ENCODE measurements around the gene TSPAN11. TPM values are rescaled to one million over a fixed set of nuclear protein-coding genes. Genes with fewer than 3 reads are reported as not detected.
A peak's percentile ranks its signal among the peaks of the same experiment; 100 is the strongest.

The TSPAN11 gene
- total and polyA plus RNA-seq, 12 donors, result 0.30 to 6.2 (median 1.2) TPM

DNA sequence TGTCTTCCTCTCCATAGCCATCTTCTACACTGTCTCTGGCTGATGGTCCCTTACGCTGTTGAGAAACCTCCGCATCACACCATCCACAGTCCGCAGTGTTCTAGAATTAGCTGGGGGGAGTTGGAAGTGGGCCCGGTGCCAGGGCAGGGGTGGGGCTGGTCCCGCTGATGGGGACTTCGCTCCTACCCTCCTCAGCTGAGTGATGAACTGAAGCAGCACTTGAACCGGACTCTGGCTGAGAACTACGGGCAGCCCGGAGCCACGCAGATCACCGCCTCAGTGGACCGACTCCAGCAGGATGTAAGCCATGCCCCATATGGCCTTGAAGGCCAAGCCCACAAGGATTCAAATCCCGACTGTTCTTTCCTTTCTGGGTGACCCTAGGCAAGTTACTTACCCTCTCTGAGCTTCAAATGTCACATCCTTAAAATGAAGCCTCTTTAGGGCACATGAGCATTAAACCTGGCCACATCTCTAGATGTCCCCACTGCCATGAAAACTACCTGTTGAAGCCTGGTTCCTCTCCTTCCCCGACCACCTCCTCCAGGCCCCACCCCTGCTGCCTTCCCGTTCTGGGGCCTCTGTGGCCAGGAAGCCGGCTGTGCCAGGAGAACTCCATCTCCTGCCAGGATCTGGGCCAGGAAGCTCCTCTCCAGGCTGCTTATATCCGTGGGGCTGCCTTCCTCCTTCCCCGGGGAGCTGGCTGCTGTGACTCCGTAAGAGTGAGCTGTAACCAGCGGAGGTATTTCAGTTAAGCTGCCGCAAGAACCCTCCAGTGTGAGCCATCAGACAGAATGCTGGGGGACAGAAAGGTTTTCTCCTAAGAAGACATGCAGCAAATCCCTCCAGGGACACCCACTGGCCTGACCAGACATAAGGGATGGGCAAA is 53.1 kb downstream of the TSPAN11 start:
- TF ChIP-seq CTCF (IDR thresholded peaks at IDR 0.05) (no peak), POLR2A (IDR thresholded peaks at IDR 0.05) (no peak)
- Histone ChIP-seq H3K36me3 (replicated peaks in 1 of 2) (no peaks in the 10 kb centered on the region), H3K27me3 (no peaks in the 10 kb centered on the region), H3K4me3 (no peak overlapping the region), H3K27ac (no peak overlapping the region), H3K4me1 (replicated peaks in 1 of 2) (no peaks in the 10 kb centered on the region), H3K9me3 (replicated peaks in 1 of 3) (no peaks in the 10 kb centered on the region)
- no peak for DNase-seq
- intact Hi-C loops (cut with DNase I), result loop anchor here in 1 of 2 donors (10.0 kb wide), 1 partner anchor 105 kb away; no protein-coding TSS in a partner anchor
- WGBS, 4 donors, result 65 to 75% (median 69%) methylated on average over 8 to 21 of the region's 21 CpGs

DNA sequence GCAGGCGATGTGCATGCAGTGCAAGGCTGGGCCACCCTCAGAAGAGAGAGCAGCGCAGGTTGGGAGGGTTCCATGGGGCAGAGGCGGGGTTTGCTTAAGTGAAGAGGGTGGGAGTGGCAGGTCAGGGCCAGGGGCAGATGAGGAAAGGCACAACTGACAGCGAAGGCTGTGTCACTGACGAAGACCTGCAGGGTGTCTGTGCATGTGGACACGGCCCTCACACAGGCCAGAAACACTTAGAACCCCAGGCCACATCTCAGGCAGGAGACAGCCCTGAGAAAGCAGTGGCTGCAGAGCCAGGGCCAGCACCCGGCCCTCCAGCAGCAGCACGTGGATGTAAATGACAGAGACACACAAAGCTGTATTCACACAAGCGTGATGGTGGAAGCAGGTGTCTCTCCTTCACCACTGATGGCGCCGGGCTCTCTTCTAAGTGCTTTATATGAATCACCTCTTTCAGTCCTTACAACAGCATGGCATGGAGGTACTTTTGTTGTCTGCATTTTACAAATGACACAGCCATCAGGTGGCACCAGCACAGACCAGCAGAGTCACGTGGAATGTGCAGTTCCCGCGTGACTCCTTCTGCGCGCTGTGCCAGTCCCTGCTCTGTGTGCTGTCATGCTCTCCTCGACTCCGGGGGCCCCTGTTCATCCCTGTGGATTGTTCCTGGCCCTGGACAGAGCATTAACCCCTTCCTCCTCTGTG is 54.6 kb downstream of the TSPAN11 start:
- WGBS, 4 donors, result 74 to 80% (median 77%) methylated on average over 17 to 18 of the region's 18 CpGs
- no peak for DNase-seq
- Histone ChIP-seq H3K27ac (no peak overlapping the region), H3K4me1 (replicated peaks in 1 of 2) (no peaks in the 10 kb centered on the region), H3K4me3 (no peak overlapping the region), H3K36me3 (replicated peaks in 1 of 2) (no peaks in the 10 kb centered on the region), H3K9me3 (replicated peaks in 1 of 3) (no peaks in the 10 kb centered on the region), H3K27me3 (no peaks in the 10 kb centered on the region)
- intact Hi-C loops (cut with DNase I), result loop anchor here in 1 of 2 donors (10.0 kb wide), 1 partner anchor 106 kb away; no protein-coding TSS in a partner anchor
- TF ChIP-seq POLR2A (IDR thresholded peaks at IDR 0.05), result no peak
- TF ChIP-seq CTCF (IDR thresholded peaks at IDR 0.05), result no peak

- no peak for DNase-seq
- intact Hi-C loops (cut with DNase I), result loop anchor here in 1 of 2 donors (10.0 kb wide), 1 partner anchor 108 kb away; no protein-coding TSS in a partner anchor
- Histone ChIP-seq H3K36me3 (replicated peaks in 1 of 2) (no peaks in the 10 kb centered on the region), H3K27me3 (no peaks in the 10 kb centered on the region), H3K4me1 (replicated peaks in 1 of 2) (no peaks in the 10 kb centered on the region), H3K4me3 (no peak overlapping the region), H3K27ac (no peak overlapping the region), H3K9me3 (replicated peaks in 1 of 3) (no peaks in the 10 kb centered on the region)
- TF ChIP-seq POLR2A (IDR thresholded peaks at IDR 0.05) (no peak), CTCF (IDR thresholded peaks at IDR 0.05) (no peak)
- 74 to 98% (median 95%) methylated on average over 2 to 12 of the region's 12 CpGs for WGBS, 4 donors
These were observed 55.9 kb downstream of the TSPAN11 start for GRCh38 chr12:30982413-30982812.

DNA sequence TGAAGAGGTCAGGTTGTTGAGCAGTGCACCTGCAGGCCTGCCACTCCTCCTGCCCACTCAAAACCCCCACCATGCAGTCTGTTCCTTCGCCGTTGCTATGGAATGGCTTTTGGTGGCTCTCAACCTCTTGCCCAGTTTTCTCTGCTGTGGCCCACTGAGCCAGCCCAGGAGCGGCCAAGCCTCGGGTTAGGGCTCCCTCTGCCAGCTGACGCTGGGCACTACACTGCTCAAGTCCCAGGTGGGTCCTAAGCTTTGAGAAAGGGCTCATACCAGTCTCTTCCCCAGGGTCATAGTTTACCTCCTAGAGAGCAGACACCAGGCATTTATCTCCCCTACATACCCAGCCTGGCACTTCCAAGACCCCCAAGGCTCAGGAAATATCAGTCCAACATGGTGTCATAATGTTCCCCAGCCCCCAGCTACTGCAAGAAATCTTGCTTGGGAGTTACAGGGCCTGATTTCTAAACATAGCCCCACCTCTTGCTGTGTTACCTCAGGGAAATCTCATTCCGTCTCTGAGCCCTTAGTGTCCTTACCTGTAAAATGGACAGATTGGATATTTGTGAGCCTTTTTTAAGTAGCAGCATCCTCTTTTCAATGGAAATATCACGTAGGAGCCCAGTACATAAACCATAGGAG is 59.4 kb downstream of the TSPAN11 start:
- Histone ChIP-seq H3K36me3 (replicated peaks in 1 of 2) (no peaks in the 10 kb centered on the region), H3K27me3 (no peaks in the 10 kb centered on the region), H3K4me1 (replicated peaks in 1 of 2) (no peaks in the 10 kb centered on the region), H3K9me3 (replicated peaks in 1 of 3) (no peaks in the 10 kb centered on the region), H3K27ac (no peak overlapping the region), H3K4me3 (no peak overlapping the region)
- no peak for TF ChIP-seq POLR2A (IDR thresholded peaks at IDR 0.05)
- TF ChIP-seq CTCF (IDR thresholded peaks at IDR 0.05), result peak; percentile 20 to 62 (median 54)
- peak; percentile 38 to 71 (median 52) for DNase-seq
- WGBS, 4 donors, result 26 to 53% (median 45%) methylated on average over 4 to 7 of the region's 7 CpGs
- intact Hi-C loops (cut with DNase I), result loop anchor here (5.0 to 10.0 kb wide), 2 partner anchors 111 to 134 kb away; no protein-coding TSS in a partner anchor

Measured in adrenal gland (tissue), 12 donors.